ENCODE results near the gene UFD1.

The UFD1 gene

GRCh38 chr22:19420321-19420720 is 58.7 kb downstream of the UFD1 start:
- no peak overlapping the region for H3K27ac ChIP-seq
- TF ChIP-seq, protein P1, sequence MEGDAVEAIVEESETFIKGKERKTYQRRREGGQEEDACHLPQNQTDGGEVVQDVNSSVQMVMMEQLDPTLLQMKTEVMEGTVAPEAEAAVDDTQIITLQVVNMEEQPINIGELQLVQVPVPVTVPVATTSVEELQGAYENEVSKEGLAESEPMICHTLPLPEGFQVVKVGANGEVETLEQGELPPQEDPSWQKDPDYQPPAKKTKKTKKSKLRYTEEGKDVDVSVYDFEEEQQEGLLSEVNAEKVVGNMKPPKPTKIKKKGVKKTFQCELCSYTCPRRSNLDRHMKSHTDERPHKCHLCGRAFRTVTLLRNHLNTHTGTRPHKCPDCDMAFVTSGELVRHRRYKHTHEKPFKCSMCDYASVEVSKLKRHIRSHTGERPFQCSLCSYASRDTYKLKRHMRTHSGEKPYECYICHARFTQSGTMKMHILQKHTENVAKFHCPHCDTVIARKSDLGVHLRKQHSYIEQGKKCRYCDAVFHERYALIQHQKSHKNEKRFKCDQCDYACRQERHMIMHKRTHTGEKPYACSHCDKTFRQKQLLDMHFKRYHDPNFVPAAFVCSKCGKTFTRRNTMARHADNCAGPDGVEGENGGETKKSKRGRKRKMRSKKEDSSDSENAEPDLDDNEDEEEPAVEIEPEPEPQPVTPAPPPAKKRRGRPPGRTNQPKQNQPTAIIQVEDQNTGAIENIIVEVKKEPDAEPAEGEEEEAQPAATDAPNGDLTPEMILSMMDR (conservative IDR thresholded peaks at IDR 0.05) = no peak

DNA sequence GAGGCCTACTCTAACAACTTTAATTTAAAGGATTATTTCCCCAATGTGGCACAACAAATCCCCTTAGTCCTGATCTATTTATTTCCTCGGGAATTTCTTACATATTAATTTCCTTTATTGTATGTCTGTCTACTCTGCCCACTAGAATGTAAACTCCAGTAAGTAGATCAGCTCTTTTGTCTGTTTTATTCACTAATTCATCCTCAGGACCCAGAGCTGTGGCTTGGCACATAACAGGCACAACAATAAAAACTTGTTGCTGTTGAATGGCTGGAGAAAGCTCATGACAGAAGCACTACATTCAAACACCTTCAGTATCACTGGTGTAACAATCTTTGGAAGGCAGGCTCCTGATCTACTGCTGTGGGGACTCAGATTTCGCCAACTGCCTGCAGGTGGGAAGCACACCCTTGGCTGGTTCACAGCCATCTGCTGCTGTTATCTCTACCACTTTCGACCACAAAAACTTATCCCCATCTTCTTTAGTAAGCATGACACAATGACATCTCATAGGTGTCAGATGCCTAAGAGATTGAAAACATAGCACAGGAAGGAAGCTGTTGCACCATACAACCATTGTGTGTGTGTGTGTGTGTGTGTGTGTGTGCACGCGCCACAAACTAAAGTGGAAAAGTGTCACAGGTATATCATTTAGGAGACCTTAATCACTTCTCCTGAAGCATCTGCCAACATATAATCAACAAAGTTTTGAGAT is 59.4 kb downstream of the UFD1 start:
- TF ChIP-seq, protein P1 (conservative IDR thresholded peaks at IDR 0.05) = no peak
- no peak overlapping the region for H3K27ac ChIP-seq

DNA sequence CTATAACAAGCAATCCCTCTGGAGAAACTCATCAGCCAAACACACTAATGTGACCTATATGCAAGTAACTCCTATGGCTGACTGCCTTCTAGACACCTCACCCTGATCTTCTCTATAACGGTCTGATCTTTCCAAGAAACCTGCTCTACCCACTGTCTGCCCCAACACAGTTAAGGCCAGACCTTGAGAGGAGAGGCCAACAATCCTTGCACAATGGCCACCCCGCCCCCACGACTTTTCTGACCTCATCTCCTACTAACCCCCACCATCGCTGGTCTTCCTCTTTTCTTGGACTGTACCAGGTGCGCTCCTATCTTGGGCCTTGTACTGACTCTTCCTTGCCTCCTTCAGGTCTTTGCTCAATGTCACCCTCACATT is 59.9 kb downstream of the UFD1 start:
- TF ChIP-seq, protein P1 (conservative IDR thresholded peaks at IDR 0.05) = no peak
- no peak overlapping the region for H3K27ac ChIP-seq

DNA sequence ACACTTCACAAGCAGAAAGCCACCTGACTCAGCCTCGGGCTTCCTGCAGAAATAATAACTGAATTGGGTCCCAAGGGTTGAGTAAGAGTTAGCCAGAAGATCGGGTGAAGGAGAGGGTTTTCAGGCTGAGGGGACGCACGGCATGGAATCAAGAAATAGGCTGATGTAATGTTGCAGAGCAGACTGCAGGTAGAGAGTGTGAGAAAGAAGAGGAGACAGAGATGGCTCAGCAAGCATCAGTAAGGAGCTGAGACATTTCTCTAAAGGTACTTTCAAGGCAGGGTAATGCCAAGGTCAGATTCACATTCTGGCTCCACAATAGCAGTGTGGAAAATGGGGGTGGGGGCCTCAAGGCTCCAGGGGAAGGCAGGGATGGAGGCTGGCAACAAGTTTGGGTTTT is 66.1 kb downstream of the UFD1 start:
- TF ChIP-seq, protein P1 (conservative IDR thresholded peaks at IDR 0.05) = no peak
- no peak overlapping the region for H3K27ac ChIP-seq

- TF ChIP-seq, protein P1 (conservative IDR thresholded peaks at IDR 0.05) = no peak
- H3K27ac ChIP-seq = no peak overlapping the region
Measured at GRCh38 chr22:19412478-19412877, 66.5 kb downstream of the UFD1 start.

- H3K27ac ChIP-seq = no peak overlapping the region
Measured at GRCh38 chr22:19411690-19412045, 67.3 kb downstream of the UFD1 start.

GRCh38 chr22:19410941-19411689 is 67.9 kb downstream of the UFD1 start:
- TF ChIP-seq, protein P1 (conservative IDR thresholded peaks at IDR 0.05) = no peak
- no peak overlapping the region for H3K27ac ChIP-seq

More at GRCh38 chr22:19411690-19412045, 67.3 kb downstream of the UFD1 start:
- TF ChIP-seq, protein P1 (conservative IDR thresholded peaks at IDR 0.05) = no peak
